Activated CD4-positive, CD25-positive, alpha-beta regulatory T cell (primary cell): ENCODE data around the gene IFNA1.
"Not testable (repeated sequence)": the region's sequence is repeated elsewhere in the genome, so short reads cannot be mapped to it uniquely, and the experiment has no call there.

Source experiments
- DNase-seq, 4 experiments: peaks; one replicate each; lab custom pipeline; 2025; lab: John Stamatoyannopoulos, UW

IFNA1 gene

GRCh38 chr9:21449312-21449711, 9.1 kb downstream of the IFNA1 start:
- DNase-seq = not testable (repeated sequence)

- DNase-seq = no peak
Measured at GRCh38 chr9:21450733-21451394, 10.6 kb downstream of the IFNA1 start.

- DNase-seq = no peak
Measured at GRCh38 chr9:21452681-21453080, 12.4 kb downstream of the IFNA1 start.

GRCh38 chr9:21454149-21454548, 13.9 kb downstream of the IFNA1 start:
- DNase-seq = no peak

- DNase-seq = no peak
Measured at GRCh38 chr9:21455320-21455719, 15.1 kb downstream of the IFNA1 start.

GRCh38 chr9:21461377-21461776, 21.1 kb downstream of the IFNA1 start:
- no peak for DNase-seq

GRCh38 chr9:21465138-21465537, 24.9 kb downstream of the IFNA1 start:
- DNase-seq = no peak

GRCh38 chr9:21465859-21466518, 25.8 kb downstream of the IFNA1 start:
- no peak for DNase-seq

- DNase-seq = no peak
Measured at GRCh38 chr9:21470126-21470525, 29.9 kb downstream of the IFNA1 start.

- DNase-seq = no peak
Measured at GRCh38 chr9:21473236-21473635, 33.0 kb downstream of the IFNA1 start.

GRCh38 chr9:21477466-21477865, 37.2 kb downstream of the IFNA1 start:
- DNase-seq = no peak

GRCh38 chr9:21479152-21479702, 39.0 kb downstream of the IFNA1 start:
- no peak for DNase-seq

GRCh38 chr9:21481470-21482056, 41.3 kb downstream of the IFNA1 start:
- no peak for DNase-seq

GRCh38 chr9:21482213-21482612, 42.0 kb downstream of the IFNA1 start, which contains the start of gene IFNE:
IFNE (minus strand) TSS chr9:21482313; CDS start chr9:21481694, 619 bp downstream.
- DNase-seq = no peak
